HT-29 (cell line): ENCODE results near the gene PTGES3. TPM values are rescaled to one million over a fixed set of nuclear protein-coding genes. Genes with fewer than 3 reads are reported as not detected.
"Not testable (repeated sequence)": the region's sequence is repeated elsewhere in the genome, so short reads cannot be mapped to it uniquely, and the experiment has no call there.

Source experiments
- DNase-seq: peaks from one replicate; pipeline ENCODE4 v3.0.0-alpha.2; 2015; ENCODE audit warnings: low spot score
- total RNA-seq: library from RNA; depleted of rRNA; stranded (reverse); fragments of >200 nt; shearing (Covaris generic); gene quantifications from 2 replicates; pipeline ENCODE4 v1.2.3, GENCODE V29; 2014; rRNA removed

Gene PTGES3, protein sequence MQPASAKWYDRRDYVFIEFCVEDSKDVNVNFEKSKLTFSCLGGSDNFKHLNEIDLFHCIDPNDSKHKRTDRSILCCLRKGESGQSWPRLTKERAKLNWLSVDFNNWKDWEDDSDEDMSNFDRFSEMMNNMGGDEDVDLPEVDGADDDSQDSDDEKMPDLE
- total RNA-seq, result 80.2 and 83.4 TPM in 2 replicates

DNA sequence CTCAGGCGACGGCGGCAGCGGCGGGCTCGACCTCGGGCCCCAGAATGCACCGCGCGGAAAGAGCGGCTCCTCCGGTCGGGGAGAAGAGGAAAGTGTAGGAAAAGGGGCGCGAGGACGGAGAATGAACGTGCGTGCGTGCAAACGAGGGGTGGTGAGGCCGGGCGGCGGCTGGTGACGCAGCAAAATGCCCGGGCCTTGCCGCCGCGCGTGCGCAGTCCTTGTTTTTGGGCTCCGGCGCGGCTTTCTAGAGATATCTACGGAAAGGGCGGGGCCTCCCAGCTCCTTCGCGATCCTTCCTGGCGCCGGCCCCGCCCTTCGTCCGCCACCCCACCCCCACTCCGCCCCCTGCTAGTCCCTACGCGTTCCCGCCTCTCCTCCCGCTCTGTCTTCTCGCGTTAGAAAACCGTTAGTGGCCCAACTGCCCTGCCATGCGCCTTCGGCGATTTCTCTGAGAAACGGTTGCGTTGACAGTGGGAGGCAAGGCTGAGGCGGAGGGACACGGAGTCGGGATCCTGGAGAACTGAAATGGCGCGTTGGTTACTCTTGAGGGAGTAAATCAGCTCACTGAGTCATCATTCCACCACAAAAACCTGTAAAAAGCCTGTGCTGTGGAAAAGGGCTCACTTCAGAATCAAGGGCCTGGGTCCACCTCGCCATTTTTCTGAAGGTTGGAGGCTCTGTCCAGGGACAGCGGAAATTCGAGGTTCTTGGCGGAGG is at the start of gene PTGES3:
Gene PTGES3 (minus strand): TSS at position 156 of the 717 bp plus-strand sequence. CDS start 285 bp downstream, outside the sequence.
- DNase-seq, result peak; percentile 98

DNA sequence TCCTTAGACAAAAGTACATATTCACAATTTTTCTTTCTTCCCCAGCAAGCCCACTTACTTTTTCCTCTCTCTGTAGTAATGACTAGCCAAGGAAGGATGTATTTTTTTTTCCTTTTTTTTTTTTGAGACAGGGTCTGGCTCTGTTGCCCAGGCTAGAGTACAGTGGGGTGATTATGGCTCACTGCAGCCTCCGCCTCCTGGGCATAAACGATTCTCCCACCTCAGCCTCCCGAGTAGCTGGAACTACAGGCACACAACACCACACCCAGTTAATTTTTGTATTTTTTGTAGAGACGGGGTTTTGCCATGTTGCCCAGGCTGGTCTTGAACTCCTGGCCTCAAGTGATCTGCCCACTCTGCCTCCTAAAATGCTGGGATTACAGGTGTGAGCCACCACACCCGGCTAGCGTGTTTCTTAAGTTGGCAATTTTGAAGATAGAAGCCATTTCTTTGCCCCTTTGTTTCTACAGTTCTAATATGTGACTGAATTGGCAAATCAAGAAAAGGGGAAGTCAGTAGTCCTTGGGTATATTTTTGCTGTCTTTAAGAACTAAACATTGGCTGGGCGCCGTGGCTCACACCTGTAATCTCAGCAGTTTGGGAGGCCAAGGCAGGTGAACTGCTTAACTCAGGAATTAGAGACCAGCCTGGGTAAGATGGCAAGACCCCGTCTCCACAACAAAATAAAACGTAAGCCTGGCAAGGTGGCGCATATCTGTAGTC is 40.2 kb upstream of the PTGES3 start:
- DNase-seq, result no peak

DNA sequence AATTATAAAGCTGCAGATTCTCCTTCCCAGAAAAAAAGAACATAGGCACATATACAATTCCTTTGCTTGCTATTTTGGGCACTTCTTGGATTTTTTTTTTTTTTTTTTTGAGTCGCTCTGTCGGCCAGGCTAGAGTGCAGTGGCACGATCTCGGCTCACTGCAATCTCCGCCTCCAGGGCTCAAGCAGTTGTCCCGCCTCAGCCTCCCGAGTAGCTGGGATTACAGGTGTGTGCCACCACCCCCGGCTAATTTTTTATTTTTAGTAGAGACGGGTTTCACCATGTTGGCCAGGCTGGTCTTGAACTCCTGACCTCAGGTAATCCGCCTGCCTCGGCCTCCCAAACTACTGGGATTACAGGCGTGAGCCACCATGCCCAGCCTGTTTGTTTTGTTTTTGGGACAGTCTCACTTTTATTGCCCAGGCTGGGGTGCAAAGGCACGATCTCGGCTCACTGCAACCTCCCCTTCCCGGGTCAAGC is 38.2 kb upstream of the PTGES3 start:
- DNase-seq, result not testable (repeated sequence)

DNA sequence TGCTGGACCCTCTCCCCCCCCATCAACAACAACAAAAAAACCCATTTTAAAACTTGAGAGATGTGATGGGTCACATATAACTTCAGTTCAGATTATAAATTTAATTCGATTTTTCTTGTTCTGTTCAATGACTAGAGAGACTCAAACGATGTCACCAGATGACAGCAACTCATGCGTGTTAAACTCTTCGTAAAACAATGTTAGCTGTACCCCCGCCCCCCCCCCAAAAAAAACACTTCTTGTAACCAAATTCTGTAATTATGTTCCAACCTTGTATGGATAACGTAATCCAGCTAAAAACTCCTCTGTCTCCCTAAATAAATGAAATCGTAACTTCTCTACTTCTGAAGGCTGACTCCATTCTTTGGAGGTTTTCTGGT is 37.6 kb upstream of the PTGES3 start:
- peak; percentile 15 for DNase-seq

DNA sequence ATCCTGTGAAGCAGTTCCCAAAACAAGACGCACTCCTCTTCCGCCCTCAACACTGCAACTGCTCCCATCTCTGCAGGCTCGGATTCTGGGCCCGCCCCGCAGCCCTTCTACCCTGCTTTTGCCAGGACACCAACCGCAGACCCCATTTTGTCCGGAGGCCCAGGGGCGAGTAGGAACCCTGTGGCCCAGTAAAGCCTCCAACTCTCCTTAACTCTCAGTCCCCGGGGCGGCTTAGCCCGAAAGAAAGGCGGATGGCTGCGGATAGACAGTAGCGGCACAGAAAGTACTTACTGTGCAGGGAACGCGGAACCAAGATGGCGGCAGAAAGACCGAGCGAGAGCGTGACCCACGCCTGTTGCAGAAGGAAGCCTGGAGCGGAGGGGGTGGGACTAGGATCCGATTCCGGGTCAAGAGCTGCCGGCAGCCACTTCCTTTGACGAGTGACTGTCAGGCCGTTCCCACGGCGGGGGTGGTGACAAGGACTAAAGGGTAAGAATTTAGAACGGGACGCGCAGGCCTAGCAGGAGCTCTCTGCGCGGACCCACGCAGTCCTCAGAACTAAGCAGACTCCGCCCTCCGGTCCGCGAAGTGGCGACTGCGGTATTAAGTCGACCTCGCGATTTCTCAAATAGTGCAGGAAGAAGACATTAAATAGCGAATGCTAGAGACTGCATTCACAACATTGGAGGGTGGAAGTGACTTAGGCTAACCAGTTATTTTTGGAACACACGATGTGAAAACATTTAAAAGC is 37.1 kb upstream of the PTGES3 start, which contains the start of gene NACA:
Gene NACA (minus strand): TSS at position 328 of the 751 bp plus-strand sequence. CDS start 778 bp downstream, outside the sequence.
- peak; percentile 98 for DNase-seq

DNA sequence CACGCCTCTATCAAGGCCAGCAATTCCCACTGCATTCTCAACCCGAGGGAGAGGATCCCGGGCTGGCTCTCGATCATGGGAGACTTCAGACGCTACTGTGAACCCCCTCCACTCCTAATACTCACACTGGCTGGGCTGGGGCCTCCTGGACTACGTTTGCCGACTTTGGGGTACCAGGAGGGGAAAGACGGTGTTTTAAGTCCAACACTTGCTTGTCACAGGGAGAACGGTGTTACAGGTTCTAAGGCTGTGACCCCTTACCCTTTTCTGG is 36.6 kb upstream of the PTGES3 start:
- no peak for DNase-seq

DNA sequence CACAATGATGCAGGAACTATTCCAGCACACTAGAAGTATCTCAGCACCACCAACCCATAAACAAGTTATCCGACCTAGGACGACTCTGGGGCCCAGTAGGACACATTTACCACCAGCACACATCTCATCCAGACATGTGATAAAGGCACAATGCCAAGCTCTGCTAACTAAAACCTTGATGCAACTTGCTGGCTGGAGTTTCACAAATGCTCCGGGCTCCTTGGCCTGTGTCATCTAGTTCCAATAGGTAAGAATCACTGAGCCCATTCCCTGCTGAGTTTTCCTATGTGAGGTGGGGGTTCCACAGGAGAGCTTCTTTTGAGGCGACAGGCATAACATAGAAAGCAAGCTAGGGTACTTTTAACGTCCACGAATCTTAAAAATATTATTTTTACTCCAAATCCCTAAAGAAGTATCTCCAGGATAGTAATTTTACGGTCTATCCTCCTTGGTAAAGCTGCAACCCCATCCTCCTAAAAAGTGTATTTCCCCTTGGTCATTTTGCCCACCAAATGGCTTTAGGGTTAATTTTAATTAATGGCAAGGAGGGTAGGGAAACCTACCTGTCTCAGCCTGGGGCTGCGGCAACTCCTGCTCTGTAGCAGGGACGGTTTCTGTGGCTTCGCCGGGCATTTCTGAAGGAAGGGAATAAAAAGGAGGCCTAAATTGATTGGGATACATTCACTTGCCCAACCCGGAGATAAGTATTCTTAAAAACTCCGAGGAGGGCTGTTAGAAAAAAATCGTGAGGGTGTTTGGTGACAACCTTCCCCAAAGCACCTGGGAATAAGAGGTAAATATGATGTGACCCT is 36.0 kb upstream of the PTGES3 start:
- DNase-seq, result peak; percentile 44

DNA sequence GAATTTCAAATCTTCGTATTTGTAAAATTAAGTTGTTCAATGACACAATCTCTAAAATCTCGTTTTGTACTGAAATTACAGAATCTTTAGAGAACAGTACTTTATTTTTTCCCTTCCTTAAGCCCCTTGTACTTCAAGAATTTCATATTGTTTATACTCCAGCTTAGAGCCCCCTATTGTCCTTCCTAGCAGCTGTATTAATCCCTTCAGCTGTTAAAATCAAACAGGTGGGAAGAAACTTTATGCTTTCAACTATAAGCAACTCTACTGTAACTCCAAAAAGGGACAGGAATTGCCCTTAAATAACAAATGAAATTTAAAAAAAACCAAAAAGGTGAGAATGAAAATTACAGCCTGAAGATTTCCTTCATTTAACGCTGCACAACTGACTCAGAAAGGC is 35.3 kb upstream of the PTGES3 start:
- DNase-seq, result no peak

DNA sequence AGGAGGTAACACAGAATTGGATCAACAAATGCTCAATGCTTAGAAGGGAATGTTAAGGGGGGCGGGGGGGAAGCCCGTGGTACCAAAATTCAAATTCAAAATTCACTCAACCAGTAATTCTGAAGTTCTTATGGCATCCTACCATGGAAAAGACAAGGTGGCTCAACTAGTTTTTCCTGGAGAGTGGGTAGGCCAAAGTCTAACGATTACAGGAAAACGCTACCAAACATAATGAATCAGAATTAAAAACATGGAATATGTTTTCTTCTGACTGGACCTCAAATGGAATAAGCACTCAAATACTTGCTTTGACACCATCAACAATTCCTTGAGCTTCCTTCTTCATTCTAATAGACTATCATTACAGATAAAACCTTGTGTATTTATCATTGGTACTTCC is 34.7 kb upstream of the PTGES3 start:
- peak; percentile 49 for DNase-seq

DNA sequence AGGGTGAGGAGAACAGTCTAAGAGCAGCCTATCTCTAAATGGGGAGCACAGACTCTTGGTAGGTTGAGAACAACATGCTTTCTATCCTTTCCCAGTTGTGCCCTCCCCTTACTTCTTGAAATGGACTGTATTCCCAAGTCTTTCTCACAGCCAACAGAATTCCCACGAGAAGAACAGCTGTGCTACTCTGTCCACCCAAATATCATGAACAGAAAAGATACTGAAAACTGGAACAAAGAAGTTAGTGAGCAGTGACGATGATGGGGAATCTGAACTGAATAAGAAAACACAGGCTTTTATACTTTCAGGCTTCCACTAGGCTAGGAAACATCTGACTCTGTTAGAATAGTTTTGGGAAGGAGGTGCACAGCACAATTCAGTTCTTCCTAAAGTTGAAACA is 33.6 kb upstream of the PTGES3 start:
- DNase-seq, result no peak

DNA sequence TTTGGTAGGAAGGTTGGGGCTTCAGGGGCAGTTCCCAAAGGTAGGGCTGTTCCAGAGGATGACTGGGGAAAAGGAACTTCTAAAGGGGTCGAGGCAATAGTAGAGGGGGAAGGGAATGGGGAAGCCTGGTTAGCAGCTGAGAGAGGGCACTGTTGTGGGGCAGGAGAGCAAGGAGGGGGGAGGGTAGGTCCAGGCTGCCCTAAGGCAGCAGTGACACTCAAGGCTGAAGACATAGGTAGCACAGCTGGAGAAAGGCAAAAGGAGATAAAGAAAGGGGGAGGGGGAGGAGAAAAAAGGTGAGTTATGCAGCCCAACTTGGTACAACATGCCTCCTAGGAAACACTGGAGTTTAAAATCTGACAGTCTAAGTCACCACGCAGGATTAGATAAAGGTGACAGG is 33.1 kb upstream of the PTGES3 start:
- no peak for DNase-seq

DNA sequence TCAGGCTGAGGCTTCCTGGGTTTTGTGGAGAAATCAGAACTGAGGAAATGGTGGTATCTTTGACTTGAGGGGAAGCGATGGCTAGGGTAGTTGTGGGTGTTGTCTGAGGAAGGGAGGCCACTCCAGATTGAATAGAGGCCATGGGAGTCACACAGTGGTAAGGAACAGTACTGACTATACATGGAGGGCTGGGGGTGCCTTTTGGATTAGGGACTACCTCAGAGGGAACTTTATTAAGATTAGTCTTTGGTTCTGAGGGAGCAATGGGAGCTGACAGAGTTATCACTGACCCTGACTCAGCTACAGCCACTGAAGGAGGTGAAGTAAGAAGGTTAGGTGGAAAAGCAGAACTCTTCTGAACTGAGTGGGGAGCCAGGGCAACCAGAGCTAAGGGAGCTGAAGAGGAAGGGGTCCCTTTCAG is 32.7 kb upstream of the PTGES3 start:
- no peak for DNase-seq

DNA sequence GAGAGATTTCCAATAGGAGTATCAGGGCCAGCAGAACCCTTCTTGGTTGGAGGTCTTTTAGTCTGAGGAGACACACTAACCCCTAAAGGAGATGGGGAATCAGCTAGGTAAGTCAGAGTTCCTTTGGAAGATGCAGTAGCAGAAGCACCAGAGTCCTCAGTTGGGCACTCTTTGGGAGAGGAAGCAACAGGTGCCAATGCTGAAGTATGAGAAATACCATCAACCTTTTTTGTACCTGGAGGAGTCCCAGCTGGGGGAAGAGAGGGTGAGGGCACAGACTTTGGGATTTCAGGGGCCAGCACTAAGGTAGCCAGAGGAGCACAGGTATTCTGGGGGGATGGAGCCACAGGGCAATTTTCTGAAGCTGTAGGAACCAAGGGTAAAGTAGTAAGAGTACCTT is 31.0 kb upstream of the PTGES3 start:
- DNase-seq, result no peak

DNA sequence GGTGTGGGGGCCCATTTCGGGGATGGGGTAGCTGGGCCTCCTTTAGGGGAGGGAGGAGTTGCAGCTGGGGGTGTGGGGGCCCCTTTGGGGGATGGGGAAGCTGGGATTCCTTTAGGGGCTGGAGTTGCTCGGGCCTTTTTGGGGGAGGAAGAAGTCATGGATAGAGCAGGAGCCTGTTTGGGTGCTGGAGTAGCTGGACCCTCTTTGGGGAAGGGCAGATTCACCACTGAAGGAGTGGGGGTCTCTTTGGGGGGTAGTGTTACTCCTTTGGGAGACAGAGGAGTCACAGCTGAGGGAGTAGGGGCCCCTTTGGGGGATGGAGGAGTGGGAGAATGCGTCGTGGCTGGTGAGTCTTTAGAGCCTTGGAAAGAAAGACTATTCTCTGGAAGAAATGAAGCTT is 30.6 kb upstream of the PTGES3 start:
- DNase-seq, result no peak

DNA sequence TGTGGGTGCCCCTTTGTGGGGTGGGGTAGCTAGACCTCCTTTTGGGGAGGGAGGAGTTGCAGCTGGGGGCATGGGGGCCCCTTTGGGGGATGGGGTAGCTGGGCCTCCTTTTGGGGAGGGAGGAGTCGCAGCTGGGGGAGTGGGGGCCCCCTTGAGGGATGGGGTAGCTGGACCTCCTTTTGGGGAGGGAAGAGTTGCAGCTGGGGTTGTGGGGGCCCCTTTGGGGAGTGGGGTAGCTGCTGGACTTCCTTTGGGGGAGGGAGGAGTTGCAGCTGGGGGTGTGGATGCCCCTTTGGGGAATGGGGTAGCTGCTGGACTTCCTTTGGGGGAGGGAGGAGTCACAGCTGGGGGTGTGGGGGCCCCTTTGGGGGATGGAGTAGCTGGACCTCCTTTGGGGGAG is 30.1 kb upstream of the PTGES3 start:
- no peak for DNase-seq

DNA sequence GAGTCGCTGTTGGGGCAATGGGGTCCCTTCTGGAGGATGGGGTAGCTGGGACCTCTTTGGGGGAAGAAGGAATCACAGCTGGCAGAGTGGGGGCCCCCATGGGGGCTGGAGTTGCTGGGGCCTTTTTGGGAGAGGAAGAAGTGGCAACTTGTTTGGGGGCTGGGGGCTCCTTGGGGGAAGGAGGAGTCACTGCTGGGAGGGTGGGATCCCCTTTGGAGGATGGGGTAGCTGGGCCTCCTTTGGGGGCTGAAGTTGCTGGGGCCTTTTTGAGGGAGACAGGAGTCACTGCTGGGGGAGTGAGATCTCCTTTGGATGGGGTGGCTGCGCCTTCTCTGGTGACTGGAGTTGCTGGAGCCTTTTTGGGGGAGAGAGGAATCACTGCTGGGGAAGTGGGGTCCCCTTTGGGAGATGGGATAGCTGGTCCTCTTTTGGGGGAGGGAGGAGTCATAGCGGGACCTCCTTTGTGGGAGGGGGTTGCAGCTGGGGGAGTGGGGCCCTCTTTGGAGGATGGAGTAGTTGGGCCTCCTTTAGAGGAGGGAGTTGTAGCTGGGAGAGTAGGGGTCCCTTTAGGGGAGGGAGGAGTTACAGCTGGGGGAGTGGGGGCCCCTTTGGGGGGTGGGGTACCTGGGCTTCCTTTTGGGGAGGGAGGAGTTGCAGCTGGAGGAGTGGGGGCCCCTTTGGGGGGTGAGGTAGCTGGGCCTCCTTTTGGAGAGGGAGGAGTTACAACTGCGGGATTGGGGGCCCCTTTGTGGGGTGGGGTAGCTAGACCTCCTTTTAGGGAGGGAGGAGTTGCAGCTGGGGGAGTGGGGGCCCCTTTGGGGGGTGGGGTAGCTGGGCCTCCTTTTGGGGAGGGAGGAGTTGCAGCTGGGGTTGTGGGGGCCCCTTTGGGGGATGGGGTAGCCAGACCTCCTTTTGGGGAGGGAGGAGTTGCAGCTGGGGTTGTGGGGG is 29.1 kb upstream of the PTGES3 start:
- DNase-seq, result no peak

DNA sequence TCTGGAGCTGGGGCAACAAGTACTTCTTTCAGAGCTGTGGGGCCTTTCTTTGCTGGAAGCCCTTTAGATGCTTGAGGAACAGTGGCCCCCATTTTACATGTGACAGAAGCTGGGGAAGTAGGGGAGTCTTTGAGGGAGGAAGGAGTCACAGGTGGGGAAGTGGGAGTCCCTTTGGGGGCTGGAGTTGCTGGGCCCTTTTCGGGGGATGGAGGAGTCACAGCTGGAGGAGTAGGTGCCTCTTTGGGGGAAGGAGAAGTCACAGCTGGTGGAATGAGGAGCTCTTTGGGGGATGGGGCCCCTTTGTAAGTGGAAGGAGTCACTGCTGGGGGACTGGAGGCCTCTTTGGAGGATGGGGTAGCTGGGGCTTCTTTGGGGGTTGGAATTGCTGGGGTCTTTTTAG is 28.4 kb upstream of the PTGES3 start:
- no peak for DNase-seq

DNA sequence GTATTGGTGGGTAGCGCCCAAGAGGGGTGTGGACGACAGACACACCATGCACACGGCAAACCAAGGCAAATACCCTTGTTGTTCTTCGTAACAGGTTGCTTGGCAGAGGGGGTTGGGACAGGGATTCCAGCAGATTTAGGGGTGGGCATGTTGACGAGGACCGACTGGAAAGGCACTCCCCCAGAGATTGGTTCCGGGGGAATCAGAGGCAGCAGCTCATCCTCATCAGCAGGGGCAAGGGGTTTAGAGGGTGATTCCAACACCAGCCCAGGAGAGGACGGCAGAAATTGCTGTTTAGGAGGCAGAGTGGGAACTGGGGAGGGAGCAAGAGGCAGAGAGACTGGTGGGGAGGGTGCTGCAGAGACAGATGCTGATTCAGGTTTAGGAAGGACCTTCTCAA is 27.7 kb upstream of the PTGES3 start:
- no peak for DNase-seq

DNA sequence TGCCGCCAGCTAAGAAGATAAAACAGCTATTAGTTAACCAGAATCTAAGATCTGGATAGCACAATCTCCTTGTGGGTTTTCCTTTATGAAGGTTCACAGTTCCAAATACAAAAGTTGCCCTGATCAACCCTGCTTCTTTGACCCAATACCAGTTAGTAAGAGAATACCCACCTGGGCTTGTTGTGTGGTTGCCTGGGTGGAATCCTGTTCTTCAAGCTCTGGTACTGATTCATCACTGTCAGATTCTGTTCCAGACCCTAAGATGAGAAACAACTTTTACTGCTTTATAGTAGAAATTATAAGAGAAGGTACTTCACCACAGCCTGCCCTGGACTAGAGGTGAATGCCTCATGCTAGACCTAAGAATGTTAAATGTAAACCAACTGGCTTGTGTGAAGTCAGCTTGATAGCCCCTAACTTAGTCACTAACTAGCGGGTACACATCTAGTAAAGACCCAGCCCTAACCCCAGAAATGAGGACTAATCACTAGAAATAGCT is 26.4 kb upstream of the PTGES3 start:
- no peak for DNase-seq

DNA sequence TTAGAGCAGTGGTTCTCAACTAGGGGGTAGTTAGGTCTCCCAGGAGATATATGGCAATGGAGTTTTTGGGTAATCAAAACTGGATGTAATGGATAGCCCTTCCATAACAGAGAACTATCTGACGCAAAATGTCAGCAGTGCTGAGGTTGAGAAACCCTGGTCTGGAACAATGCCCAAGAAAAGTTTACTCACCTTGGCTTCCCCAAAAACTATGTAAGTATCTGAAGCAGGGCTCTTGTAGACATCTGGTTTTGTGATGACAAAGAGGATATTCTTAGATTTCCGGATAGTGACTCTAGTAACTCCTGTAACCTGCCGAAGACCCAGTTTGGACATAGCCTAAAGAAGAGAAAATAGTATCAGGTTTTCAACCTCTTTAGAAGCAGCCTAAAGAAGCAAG is 25.3 kb upstream of the PTGES3 start:
- DNase-seq, result no peak
